NCI-H2081 (cell line): ENCODE data around the gene ATP5MK.
A peak's percentile ranks its signal among the peaks of the same experiment; 100 is the strongest.
"Not testable (repeated sequence)": the region's sequence is repeated elsewhere in the genome, so short reads cannot be mapped to it uniquely, and the experiment has no call there.

Experiments used
- DNase-seq, 2 experiments: peaks; one replicate each; lab custom pipeline; 2025; lab: John Stamatoyannopoulos, UW

Gene ATP5MK, protein sequence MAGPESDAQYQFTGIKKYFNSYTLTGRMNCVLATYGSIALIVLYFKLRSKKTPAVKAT

GRCh38 chr10:103396067-103396788 lies at the start of gene ATP5MK, which contains the start of gene PDCD11:
ATP5MK (minus strand) TSS chr10:103396475; CDS start chr10:103392457, 4,018 bp downstream.
PDCD11 (plus strand) TSS chr10:103396626; CDS start chr10:103398427, 1,801 bp downstream.
- peak; percentile 90 to 97 for DNase-seq

GRCh38 chr10:103445366-103445765 lies 49.1 kb upstream of the ATP5MK start:
- DNase-seq, result no peak

GRCh38 chr10:103444478-103444877 lies 48.2 kb upstream of the ATP5MK start:
- no peak for DNase-seq

- DNase-seq, result no peak
Measured at GRCh38 chr10:103443475-103444185, 47.4 kb upstream of the ATP5MK start.

GRCh38 chr10:103442031-103442461 lies 45.8 kb upstream of the ATP5MK start:
- DNase-seq, result no peak

DNA sequence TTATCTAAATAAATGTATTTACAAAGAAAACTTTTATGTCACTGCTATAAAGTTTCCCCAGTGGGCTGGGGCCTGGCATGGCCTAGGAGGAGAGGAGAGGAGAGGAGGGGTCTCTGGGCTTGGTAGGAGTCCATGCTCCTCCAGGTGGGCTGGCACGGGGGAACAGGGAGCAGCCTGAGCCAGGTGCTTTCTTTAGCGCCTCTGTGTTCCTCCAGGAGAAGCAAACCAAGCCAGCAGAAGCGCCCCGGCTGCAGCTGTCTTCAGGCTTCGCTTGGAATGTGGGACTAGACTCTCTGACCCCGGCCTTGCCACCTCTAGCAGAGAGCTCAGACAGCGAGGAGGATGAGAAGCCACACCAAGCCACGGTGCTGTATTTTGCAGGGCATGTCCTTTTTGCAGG lies 45.3 kb upstream of the ATP5MK start:
- no peak for DNase-seq

DNA sequence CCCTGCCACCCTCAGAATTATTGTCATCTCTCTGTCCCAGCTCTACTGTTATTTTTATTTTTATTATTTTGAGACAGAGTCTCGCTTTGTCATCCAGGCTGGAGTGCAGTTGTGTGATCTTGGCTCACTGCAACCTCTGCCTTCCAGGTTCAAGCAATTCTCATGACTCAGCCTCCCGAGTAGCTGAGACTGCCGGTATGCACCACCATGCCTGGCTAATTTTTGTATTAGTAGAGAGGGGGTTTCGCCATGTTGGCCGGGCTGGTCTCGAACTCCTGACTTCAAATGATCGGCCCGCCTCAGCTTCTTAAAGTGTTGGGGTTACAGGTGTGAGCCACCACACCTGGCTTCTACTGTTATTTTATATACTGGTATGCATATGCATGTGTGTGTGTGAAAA lies 44.9 kb upstream of the ATP5MK start:
- DNase-seq, result no peak

DNA sequence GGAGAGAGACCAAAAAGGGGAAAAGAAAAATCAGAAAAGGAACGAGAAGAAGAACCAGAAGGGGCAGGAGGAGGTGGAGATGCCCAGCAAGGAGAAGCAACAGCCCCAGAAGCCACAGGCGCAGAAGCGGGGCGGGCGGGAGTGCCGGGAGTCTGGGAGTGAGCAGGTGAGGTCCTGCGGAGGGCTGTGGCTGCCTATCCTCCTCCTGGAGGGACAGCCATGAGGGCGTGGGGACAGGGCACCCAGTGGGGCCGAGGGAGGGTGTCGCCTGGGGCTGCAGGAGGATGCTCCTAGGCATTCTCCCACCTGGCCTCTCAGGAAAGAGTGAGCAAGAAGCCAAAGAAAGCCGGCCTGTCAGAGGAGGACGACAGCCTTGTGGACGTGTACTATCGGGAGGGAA lies 44.1 kb upstream of the ATP5MK start:
- no peak for DNase-seq

DNA sequence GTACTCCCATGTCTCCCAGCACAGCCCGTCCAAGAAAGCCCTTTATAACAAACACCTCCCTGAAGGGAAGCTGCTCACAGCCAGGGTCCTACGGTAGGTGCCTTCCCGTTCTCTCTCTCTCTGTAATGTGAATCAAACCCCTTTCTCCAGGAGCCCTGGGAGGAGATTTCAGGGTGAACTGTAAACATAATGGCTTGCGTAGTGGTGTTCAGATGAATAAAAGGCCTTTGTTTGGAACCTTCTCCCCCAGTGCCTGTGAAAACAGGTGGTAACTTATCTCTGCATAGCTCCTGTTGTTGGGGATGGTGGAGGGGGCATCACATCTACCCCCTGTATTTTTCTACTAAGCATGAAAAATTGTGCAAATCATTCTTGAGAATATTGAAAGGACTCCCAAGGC lies 43.5 kb upstream of the ATP5MK start:
- DNase-seq, result no peak

- DNase-seq, result no peak
Measured at GRCh38 chr10:103433858-103434257, 37.6 kb upstream of the ATP5MK start.

DNA sequence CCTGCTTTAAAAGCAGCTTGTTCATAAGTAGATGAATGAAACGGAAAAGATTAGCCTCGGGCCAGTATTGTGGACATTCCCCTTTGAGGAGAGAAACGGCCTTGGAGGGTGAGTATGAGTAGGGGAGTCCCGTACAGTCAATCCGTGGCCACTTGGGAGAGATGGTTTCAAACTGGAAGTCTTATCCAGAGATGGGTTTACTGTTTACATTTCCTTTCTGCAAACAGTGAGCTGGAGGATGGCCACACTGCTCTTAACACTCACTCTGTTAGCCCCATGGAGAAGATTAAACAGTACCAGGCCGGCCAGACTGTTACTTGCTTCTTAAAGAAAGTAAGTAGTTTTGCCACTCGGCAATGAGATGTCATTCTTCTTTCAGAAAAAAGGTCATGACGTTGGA lies 35.6 kb upstream of the ATP5MK start:
- no peak for DNase-seq

DNA sequence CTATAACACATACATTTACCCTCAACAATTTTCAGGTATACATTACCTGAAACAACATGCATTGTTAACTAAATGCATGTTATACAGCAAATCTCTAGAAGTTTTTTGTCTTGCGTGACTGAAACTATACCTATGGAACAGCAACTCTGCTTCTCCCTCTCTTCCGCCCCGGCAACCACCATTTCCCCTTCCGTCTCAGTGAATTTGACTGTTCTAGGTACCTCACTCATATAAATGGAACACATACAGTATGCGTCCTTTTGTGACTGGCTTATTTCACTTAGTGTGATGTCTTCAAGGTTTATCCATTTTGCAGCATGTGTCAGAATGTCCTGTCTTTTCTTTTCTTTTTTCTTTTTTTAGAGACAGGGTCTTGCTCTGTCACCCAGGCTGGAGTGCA lies 33.4 kb upstream of the ATP5MK start:
- no peak for DNase-seq

DNA sequence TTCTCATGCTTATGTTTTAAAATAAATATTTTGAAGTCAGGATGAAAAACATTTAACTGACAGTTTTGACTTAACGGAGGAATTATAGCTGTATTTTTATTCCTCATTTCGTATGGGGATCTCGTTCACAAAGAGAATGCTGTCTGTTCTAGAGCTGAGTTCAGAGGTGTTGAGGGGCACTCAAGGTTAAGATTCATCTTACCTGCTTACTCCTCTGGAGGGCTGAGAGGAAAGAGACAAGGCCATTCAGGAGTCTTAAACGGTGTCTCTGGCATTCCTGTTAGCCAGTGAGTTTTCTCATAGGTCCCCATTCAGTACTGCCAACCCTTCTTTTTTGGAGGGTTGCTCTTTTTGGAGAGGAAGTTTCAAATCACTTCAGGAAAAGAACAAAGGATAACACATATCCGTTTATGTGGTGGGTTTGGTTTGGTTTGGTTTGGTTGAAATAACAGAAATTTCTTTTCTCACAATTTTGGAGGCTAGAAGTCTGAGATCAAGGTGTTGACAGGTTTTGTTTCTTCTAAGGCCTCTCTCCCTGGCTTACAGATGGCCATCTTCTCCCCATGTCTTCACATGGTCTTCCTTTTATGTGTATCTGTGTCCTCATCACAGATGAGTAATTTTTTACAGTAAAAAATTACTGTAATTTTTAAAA lies 32.8 kb upstream of the ATP5MK start:
- DNase-seq, result no peak

GRCh38 chr10:103427866-103428265 lies 31.6 kb upstream of the ATP5MK start:
- DNase-seq, result no peak

DNA sequence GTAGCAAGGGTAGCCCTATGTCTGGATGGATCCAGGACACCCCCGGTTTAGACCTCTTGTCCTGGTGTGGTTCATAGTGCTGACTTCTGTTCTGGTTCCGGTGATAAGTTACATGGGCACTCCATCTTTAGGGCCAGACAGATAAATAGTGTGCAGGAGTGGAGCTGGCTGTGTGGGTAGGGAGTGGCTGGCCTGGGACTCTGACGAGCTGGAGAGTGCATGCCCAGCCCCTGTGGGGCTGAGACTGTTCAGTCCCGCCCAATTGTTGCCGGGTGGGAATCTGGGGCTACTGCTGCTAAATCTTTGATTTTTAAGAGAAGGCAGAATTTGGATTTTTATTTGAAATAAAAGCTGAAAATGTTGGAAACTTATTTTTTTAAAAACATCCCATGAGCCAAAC lies 27.5 kb upstream of the ATP5MK start:
- DNase-seq, result no peak

DNA sequence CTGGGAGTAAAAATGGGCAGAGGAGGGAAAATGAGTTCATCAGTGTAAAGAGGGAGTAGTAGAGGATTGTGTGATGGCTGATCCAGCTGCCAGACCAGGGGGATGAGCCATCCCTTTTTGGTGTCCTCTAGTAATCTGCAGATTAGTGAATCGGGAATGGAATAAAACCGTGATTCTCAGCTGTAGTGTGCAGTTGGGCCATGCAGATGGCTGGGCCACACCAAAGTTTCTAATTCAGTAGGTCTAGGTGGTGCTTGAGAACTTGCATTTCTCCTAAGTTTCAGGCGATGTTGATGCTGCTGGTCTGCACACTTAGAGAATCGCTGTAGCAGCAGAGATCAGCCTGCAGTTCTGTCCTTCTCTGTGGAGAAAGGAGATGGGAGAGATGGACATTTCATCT lies 22.8 kb upstream of the ATP5MK start:
- DNase-seq, result no peak

DNA sequence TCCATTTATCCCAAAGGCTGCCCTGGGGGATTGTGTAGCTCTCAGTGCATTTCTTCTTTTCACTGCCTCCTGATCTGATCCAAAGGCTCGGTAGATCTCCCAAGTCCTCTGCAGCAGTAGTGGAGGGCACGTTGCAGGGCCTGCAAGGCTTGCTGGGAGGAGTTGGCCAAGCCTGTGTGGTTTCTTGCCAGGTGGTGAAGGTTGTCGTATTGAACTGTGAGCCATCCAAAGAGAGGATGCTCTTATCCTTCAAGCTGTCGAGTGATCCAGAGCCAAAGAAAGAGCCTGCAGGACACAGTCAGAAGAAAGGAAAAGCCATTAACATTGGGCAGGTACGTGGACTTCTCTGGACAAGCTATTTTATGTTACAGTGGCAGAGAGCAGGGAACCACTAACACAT lies 21.3 kb upstream of the ATP5MK start:
- DNase-seq, result no peak

GRCh38 chr10:103417148-103417469 lies 20.8 kb upstream of the ATP5MK start:
- not testable (repeated sequence) for DNase-seq

GRCh38 chr10:103416436-103417147 lies 20.3 kb upstream of the ATP5MK start:
- DNase-seq, result peak; percentile 8 to 20

GRCh38 chr10:103415581-103415980 lies 19.3 kb upstream of the ATP5MK start:
- no peak for DNase-seq

DNA sequence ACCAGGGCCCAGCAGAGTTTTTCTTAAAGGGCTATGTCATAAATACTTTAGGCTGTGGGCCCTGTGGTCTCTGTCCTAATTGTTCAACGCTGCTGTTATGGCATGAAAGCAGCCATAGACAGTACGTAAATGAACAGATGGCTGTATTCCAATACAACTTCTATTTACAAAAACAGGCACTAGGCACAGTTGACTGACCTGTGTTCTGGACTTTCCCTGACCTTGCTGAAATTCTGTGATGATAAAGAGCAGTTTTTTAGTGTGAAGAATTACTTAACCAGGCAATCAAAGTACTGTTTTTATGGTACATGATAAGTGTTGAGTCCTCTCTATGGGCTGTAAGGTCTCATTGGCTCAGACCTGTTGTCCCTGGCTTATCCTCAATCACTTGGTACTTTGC lies 17.3 kb upstream of the ATP5MK start:
- DNase-seq, result no peak

GRCh38 chr10:103397191-103397825 lies 1.0 kb upstream of the ATP5MK start:
- no peak for DNase-seq
